NOMO-1 (cell line): ENCODE measurements around the gene SIRPB1.
"Not testable (repeated sequence)": the region's sequence is repeated elsewhere in the genome, so short reads cannot be mapped to it uniquely, and the experiment has no call there.

ENCODE experiments used
- DNase-seq, 2 experiments: peaks; one replicate each; lab custom pipeline; 2025; ENCODE audit not compliant: unreplicated experiment in 2 of 2; lab: John Stamatoyannopoulos, UW

SIRPB1 gene

DNA sequence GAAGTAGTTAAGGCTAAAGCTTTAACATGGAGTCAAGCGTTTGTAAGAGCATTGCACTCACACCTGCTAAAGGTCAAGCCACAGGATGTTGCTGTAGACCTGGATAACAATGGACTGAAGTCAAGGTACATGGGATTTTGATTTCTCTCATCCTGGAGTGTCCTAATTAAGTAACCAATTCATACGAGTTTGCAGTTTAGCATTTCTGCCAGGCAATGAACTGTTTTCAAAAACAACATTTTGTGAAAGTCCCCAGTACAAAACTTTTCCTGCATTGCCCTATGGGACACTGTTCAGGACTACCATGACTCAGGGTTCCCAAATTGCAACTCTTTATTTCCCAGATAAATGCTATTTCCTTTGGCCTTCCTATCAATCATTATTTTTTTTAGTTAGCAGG lies 17.4 kb upstream of the SIRPB1 start:
- DNase-seq = no peak

DNA sequence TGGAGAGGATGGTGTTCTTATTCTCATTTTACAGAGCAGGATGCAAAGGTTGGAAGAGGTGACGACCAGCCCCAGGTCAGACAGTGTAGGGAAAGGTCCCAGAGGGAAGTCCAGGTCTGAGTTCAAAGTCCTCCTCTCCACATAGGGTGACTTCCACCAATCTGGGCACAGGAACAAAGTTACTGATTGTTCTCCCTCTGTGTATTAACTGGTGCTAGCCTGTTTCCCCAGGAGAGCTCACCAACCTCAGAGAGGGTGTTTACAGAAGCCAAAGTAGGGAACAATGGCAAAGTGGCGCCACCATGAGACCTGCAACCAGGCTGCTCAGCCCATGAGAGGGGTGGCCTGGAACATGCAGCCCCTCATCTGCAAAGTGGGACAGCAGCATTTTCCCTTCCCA lies 16.8 kb upstream of the SIRPB1 start:
- peak in 1 of 2 experiments; percentile 4 for DNase-seq

DNA sequence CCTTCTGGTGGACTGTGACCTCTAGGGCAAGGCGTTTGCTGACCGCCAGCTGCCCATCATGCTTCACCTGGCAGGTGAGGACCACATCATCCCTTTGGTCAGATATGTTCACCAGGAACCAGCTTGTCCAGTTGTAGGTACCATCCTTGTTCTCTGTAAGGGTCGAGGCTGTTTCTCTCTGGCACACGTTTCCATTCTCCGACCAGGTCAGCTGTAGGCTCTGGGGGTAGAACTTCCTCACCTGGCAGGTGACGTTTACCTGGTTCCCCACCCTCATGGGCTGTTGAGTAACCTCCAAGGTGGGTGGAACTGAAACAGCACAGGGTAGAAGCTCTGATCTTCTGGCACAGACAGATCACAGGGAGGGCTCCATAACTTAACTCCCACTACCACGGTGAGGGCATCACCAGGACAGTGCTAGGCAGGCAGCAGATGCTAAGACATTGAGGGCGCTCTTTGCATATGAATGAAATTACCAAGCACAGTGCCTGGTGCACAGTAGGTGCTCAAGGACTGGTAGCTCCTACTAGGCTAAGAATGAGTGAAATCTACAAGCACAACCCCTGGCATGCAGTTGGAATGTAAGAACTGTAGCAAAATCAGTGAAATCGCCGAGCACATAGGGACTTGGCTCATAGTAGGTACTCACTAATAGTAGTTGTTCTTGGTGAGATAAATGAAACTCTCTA lies 15.6 kb upstream of the SIRPB1 start:
- no peak for DNase-seq

DNA sequence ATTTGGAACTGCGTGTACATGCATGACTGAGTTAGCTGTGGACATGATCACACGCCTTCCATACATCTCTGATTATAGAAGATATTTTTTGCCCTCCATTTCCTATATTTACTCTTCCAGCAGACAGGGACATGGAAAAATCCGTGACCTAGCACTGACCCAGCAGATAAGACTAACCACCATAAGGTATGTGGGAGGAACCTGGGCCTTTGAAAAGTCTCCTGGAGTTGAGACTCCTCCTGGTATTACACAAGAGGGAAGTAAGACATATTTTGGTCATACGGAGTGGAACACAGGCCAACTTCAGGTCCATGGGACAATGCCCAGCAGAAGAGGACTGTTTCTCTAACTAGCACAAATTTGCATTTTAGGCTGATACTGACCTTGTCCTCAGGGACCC lies 13.7 kb upstream of the SIRPB1 start:
- DNase-seq = no peak

DNA sequence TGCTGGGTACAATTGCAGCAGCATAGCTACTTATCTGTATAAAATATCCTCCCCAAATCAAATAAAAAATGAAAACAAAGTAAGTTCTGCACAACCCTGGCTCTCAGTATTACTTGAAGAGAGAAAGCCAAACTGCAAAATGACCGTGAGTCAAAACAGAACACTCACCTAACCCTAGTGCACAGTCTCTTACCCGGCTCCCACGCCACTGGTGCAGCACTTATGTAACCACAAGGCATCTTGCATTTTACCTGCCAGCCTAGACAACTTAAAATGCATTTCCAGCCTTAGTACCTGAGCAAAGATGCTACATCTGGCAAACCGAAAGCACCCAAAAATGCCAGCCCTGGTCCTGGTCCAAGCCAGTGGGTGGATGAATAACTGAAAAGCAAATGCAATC lies 12.4 kb upstream of the SIRPB1 start:
- DNase-seq = no peak

DNA sequence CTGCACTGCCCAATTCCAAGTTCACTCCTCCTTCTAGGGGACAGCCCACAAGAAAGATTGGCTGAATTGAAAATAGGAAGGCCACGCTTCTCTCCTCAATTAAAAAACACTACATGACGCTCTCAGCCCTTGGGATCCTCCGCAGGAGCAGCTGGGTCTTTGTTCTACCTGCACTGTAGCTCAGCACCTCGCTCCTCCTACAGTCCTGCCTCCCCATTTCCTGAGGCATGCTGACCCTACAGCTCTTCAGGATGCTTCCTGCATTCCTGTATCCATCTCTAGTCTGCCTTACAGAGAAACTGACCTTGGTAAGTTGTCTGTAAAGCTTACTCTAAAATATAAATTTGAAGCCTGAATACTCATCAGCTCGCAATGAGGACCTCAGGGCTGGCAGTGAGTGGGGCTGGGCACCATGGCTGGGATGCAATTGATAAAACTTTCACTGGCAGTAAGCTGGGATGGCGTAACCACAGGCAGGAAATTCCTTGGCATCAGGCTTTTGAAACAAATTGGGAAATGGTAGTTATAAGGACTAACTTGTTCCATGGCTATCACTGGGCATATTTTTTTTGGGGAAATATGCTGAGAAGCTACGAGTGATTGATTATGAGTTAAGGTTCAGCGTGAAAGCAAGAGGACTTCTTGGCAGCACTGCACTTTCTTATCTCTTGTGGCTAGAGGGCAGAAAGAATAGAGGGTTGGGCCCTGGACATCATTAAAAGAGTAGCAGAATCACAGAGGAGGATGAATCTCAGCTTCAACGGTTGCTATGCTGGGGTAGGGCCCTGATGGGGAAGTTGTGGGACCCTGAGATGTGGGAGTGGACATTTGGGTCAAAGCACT lies 11.7 kb upstream of the SIRPB1 start:
- DNase-seq = no peak

DNA sequence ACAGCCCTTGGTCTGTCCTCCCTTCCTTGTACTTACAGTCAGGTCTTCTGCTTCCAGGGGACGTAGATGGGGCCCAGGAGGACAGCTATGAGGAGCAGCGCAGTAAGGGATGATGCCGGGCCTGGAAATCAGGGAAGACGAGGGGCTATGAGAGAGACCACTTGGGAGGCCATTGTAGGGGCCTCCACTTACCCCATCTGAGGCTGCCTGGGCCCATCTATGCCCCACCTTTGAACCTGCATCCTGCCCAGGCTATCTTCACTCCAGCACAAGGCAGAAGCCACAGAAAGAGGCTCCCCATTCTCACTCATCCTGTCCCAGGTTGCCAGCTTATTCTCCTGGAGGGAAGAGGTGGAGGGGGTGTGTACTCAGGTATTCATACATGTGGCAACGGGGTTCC lies 10.4 kb upstream of the SIRPB1 start:
- no peak for DNase-seq

DNA sequence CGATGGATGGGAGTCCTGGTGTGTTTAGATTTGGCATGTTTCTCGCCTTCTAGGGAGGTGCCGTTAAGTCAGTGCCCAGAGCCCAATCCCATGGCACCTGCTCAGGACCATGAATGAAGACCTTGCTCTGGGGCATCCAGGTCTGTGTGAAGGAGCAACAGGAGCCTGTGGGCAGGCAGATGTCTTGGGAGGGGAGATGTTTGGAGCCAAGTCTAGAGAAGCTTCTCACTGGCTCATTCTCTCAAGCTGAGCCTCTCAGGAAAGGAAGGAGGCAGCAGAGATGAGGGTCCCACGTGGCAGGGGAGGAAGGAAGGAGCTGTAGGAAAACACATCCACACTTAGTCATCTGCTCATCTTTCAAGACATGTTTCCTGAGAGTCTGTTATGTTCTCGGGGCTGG lies 9.5 kb upstream of the SIRPB1 start:
- DNase-seq = no peak

DNA sequence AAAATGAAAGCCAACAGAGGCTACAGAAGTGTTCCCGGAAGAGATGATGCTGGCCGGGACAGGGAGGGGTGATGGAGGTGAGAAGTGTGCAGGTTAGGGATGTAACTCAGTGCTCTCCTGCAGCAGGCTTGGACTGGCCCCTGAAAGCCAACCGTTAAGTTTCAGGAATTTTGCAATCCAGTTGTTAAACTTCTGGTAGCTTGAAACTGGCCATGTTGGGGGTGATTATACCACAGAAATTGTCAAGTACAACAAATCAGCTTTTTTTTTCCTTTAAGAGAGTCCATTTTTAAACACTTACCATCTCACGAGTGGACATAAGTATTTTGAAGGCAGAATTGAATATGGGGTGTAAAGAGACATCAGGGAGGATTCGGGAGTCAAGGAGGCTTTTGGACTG lies 8.8 kb upstream of the SIRPB1 start:
- DNase-seq = no peak

DNA sequence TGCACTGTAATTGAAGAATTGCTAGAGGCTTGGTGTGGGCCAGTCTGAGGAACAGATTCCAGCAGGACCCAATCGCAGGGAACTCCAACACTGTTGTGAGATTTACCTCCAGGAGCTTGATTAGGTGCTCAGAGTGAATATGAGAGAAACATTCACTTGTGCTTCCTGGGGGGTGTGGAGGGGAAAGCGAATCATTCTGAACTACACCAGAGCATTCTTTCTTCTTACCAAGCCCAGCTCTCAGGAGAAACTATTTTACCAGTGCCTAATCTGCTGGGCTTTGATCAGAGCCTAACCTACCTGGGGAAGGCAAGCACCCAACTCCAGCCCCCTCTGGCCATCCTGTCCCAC lies 7.4 kb upstream of the SIRPB1 start:
- DNase-seq = no peak

DNA sequence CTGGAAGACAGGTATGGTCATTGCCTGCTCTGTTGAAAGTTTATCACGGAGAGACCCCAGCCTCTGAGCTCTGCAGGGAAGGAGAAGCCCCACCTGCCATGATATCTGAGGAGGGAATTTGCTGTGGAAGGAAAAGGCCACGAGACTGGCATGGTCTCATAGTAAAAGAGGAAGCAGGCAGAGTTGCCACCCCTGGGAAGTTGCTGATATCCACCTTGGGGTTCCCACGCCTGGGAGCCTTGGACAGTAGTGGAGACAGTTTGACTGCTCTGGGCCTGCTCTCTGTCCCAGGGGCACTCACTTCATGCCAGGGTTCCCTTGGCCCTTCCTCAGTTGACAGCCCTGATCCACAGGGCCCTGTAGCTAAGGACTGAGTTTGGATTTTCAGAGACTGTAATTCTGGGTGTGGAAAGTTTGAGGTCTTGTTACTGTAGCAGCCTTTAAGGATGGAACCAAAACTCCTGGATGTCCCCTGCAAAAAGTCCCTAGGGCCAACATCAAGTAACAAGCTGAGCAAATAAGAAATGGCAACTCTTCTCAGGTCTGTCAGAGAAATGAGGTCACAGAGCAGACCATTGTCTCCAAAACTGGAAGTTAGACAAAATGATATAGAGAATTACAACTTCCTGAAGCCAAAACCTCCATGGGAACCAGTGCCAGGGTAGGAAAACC lies 6.9 kb upstream of the SIRPB1 start:
- peak; percentile 18 to 20 for DNase-seq

DNA sequence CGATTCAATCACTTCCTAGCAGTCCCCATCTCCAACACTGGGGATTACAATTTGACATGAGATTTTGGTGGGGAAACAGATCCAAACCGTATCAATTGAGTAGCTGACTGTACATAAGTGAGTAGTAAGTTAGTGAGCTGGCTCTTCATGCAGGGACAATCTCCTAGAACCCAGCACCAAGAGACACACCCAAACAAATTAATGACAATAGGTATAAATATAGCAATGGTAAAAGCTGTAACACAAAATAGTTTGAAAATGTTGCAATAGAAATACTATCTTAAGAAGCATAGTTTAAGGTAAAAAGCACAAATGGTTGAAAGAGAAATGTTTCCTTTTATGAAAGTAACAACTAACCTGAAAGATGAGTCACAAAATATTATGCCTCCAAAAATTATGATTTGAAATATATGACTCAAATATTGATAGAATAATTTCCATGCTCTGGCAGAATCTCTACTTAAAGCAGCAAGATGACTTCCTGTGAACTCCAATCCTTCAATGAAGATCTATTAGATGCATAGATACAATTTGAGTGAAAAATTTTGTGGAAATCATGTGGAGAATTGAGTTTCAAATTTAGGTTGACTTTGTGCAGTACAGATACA lies 5.4 kb upstream of the SIRPB1 start:
- DNase-seq = no peak

DNA sequence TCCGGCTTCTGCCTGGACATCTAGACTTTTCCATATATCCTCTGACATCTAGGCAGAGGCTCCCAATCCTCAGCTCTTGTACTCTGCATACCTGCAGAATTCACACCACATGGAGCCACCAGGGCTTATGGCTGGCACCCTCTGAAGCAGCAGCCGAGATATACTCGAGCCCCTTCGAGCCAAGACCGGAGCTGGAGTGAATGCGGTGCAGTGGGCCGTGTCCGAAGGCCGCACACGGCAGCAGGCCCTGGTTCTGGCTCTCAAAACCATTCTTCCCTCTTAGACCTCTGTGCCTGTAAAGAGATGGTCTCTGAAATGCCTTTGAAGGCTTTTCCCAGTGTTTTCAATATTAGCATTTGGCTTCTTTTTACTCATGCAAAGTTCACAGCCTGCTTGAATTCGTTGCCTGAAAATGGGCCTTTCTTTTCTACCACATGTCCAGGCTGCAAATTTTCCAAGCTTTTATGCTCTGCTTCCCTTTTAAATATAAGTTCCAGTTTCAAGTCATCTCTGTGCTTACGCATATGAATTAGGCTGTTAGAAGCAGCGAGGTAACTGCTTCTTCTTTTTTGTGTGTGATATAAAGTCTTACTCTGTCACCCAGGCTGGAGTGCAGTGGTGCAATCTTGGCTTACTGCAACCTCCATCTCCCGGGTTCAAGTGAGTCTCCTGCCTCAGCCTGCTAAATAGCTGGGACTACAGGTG lies 3.8 kb upstream of the SIRPB1 start:
- peak; percentile 62 to 86 for DNase-seq

DNA sequence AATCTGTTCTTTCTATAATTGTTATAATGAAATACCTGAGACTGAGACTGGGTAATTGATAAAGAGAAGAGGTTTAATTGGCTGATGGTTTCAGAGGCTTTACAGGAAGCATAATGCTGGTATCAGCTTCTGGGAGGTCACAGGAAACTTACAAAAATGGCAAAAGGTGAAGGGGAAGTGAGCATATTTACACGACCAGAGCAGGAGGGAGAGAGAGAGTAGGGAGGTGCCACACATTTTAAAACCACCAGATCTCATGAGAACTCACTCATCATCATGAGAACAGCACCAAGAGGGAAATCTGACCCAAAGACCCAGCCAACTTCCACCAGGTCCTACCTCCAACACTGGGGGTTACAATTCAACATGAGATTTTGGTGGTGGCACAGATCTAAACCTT lies 2.6 kb upstream of the SIRPB1 start:
- peak; percentile 75 to 77 for DNase-seq

DNA sequence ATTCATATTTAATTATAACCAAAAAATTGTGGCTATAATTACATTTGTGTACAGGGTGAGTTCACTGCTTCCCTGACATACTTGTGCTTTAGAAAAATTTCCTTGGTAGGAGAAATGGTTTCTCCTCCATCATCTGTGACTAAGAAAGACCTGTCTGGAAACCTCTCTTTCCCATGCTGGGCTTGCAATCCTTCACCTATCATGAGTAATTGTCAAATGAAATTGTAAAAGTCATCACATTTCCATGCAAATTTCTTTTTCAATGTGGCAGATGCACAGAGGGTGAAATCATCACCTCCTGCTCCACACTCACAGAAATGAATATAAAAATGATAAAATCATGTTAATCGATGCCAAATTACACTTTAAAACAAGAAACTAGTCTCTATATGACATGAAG lies 1.5 kb upstream of the SIRPB1 start:
- DNase-seq = no peak

DNA sequence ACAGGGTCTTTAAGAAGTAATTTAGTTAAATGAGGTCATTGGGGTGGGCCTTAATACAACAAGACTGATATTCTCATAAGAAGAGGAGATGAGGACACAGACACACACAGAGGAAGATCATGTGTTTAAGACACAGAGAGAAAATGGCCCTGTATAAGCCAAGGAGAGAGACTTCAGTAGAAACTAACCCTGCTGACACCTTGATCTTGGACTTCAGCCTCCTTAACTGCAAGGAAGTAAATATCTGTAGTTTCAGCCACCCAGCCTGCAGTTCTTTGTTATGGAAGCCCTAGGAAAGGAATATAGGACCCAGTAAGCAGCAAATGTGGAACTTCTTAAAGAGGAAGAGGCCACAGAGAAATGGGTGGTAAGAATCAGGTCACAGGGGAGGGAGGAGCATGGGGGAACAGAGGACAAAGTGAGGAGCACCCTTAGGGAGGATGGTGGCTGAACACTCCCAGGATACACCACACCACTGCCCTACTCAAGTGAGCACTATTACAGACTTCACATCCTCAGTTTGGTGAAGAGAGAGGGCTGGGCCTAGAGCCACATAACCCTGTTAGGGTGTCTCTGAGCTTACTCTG lies 762 bp downstream of the SIRPB1 start:
- peak; percentile 49 to 63 for DNase-seq

DNA sequence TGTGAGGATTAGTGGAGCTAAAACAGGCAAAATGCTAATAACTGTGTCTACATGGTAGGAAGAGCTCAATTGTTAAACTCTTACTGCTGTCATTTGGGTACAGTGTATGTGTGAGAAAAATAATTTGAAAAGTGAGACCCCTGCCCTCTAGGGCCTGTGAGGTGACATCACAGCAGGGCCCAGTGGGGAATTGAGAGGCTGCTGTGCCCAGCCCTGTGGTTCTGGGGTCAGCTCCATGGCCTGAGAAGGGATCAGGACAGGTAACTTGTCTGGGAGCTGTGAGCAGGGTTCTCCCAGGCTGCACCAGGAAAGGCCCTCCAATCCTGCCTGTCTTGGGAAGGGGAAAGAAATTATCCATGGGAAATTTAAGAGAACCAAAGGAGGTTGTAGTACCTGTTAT lies 1.3 kb downstream of the SIRPB1 start:
- no peak for DNase-seq

DNA sequence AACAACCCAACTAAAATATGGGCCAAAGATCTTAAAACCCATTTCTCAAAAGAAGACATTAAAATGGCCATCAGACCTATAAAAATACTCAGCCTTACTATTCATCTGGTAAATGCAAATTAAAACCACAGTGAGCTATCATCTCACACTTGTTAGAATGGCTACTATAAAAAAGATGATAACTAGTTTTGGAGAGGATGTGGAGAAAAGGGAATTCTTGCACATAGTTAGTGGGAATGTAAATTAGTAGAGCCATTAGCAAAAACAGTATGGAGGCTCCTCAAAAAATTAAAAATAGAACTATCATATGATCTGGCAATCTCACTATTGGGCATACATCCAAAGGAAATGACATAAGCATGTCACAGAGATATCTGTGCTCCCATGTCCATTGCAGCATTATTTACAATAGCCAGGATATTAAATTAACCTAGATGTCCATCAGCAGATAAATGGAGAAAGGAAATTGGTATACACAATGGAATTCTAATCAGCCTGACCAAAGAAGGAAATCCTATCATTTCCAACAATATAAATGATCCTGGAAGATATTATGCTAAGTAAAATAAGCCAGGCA lies 2.9 kb downstream of the SIRPB1 start:
- no peak for DNase-seq

DNA sequence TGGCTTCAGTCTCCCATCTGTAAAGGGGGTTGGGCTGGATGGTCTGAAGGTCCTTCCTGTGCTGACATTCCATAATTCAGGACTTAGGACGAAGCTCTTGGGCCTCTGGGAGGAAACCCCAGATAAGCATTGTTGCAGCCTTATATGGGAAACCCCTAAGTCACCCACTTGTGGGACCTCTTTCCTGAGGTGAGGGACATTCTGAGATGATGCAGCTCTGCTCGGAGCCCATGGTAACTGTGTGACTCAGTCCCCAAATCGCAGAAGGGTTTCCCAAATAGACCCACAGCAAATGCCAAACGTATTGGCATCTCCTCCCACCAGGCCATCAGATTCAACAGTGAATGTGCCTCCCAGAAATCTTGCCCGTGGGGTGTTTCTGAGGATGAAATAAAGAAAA lies 9.4 kb downstream of the SIRPB1 start:
- DNase-seq = not testable (repeated sequence)

DNA sequence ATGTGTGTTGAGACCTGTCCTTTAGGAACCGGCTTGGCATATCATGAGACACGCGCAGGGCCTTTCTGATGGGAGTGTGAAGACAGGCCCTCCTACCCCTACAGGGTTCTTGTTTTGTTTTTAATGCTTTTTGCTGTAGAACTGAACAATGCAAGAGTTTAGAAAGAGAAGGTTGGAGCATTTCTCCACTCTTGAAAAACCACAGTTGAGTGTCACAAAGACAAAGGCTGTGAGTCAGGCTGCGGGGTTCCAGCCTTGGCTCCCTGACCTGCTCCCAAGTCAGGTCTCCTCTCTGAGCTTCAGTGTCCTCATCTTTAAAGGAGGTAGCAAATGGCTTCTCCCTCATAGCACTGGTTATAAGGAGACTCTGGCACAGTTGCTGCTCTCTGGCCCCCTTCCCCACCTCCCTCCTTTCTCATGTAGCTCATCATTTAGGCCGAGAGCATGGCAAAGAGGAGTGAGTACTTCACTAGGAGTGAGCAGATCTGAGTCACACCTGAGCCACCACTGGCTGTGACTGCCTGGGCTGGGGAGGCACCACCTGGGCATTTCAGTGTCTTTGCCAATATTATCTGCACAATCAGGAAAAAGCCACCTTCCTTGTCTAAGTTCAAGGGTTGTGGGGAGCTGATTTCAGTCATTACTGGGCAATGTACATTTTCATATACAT lies 11.0 kb downstream of the SIRPB1 start:
- DNase-seq = not testable (repeated sequence)
